Keratinocyte (primary cell): ENCODE results near the gene GPX3. TPM values are rescaled to one million over a fixed set of nuclear protein-coding genes. Genes with fewer than 3 reads are reported as not detected.

Experiments
- DNase-seq: peaks from one replicate; pipeline ENCODE4 v3.0.0-alpha.2; 2011; ENCODE audit warnings: low read depth, missing footprints, low spot score
- FAIRE-seq: peaks from 2 replicates; lab custom pipeline; 2011; peaks lifted over from hg19 to GRCh38; lab: Jason Lieb, UNC
- H2AFZ ChIP-seq: 2 replicates; pipeline ENCODE4 v1.6.0; 2012; ENCODE audit warnings: low read length, control low read depth, inconsistent platforms; ENCODE audit not compliant: control insufficient read depth
- H3K27ac ChIP-seq: 2 replicates; pipeline ENCODE4 v1.5.1; 2011; ENCODE audit warnings: low read length; ENCODE audit not compliant: control insufficient read depth, insufficient read depth
- H3K27me3 ChIP-seq: 3 replicates; pipeline ENCODE4 v1.6.0; 2011; ENCODE audit warnings: low read length; ENCODE audit not compliant: control insufficient read depth, insufficient read depth; ENCODE audit errors: extremely low read depth
- H3K36me3 ChIP-seq, 2 experiments: 2 replicates in 1 of 2; 3 replicates in 1 of 2; pipeline ENCODE4 v1.5.1; 2011; ENCODE audit warnings: low read length in 2 of 2, mild to moderate bottlenecking in 1 of 2; ENCODE audit not compliant: control insufficient read depth in 2 of 2, insufficient read depth in 2 of 2; ENCODE audit errors: extremely low read depth in 1 of 2
- H3K4me1 ChIP-seq: 3 replicates; pipeline ENCODE4 v1.5.1; 2011; ENCODE audit warnings: low read length; ENCODE audit not compliant: control insufficient read depth, insufficient read depth; ENCODE audit errors: extremely low read depth
- H3K4me2 ChIP-seq: 3 replicates; pipeline ENCODE4 v1.6.0; 2011; ENCODE audit warnings: low read depth, low read length; ENCODE audit not compliant: control insufficient read depth, insufficient read depth; ENCODE audit errors: extremely low read depth
- H3K4me3 ChIP-seq, 3 experiments: fragments of 200-600 bp in 1 of 3; sonication (generic) in 1 of 3; 2 replicates in 2 of 3; 3 replicates in 1 of 3; pipeline ENCODE4 v1.5.1; 2011 to 2016; ENCODE audit warnings: low read length in 3 of 3, mild to moderate bottlenecking in 3 of 3, control low read depth in 2 of 3, inconsistent platforms in 1 of 3, low read depth in 1 of 3, mixed read lengths in 1 of 3, mixed run types in 1 of 3, moderate library complexity in 1 of 3; ENCODE audit not compliant: control insufficient read depth in 2 of 3, insufficient read depth in 2 of 3; ENCODE audit errors: extremely low read depth in 1 of 3
- H3K79me2 ChIP-seq: 2 replicates; pipeline ENCODE4 v1.6.0; 2012; ENCODE audit warnings: low read length; ENCODE audit not compliant: control insufficient read depth, insufficient read depth
- H3K9ac ChIP-seq: 3 replicates; pipeline ENCODE4 v1.6.0; 2011; ENCODE audit warnings: low read length; ENCODE audit not compliant: control insufficient read depth, insufficient read depth; ENCODE audit errors: extremely low read depth
- H3K9me1 ChIP-seq: 3 replicates; pipeline ENCODE4 v1.6.0; 2011; ENCODE audit warnings: low read length; ENCODE audit not compliant: control insufficient read depth, insufficient read depth; ENCODE audit errors: extremely low read depth
- H3K9me3 ChIP-seq: 2 replicates; pipeline ENCODE4 v1.5.1; 2012; ENCODE audit warnings: low read depth, low read length; ENCODE audit not compliant: control insufficient read depth
- H4K20me1 ChIP-seq: 3 replicates; pipeline ENCODE4 v1.6.0; 2011; ENCODE audit warnings: low read length; ENCODE audit not compliant: control insufficient read depth, insufficient read depth; ENCODE audit errors: extremely low read depth
- EZH2 ChIP-seq: IDR thresholded peaks from one replicate; pipeline ENCODE4 v1.6.1; 2012; ENCODE audit warnings: inconsistent platforms, mild to moderate bottlenecking, low read length, moderate library complexity
- dilution Hi-C: fragments of 300-500 bp; cut with MboI; formaldehyde crosslinking; loops from one replicate; pipeline ENCODE4 v1.7.0; 2020; ENCODE audit warnings: low sequenced_read_pairs; ENCODE audit not compliant: extremely low pct_ligation_motif_present
- polyA plus RNA-seq, 5 experiments: library from polyadenylated mRNA; depleted of rRNA in 3 of 5; stranded (reverse) in 3 of 5; stranded (forward) in 1 of 5; unstranded in 1 of 5; fragments of >200 nt; gene quantifications; 1 replicate in 1 of 5; 2 replicates in 3 of 5; 3 replicates in 1 of 5; pipeline versions ENCODE4 v1.2.1 to v1.2.3, GENCODE V29; 2011 to 2012; ENCODE audit warnings: missing spikeins in 2 of 5, low read depth in 1 of 5, low replicate concordance in 1 of 5
- TF ChIP-seq, protein P1 (sequence below), 3 experiments: IDR thresholded peaks in 1 of 3; conservative IDR thresholded peaks in 1 of 3; optimal IDR thresholded peaks in 1 of 3; 2 replicates in 2 of 3; 3 replicates in 1 of 3; pipeline versions ENCODE3 to v1.5.1; 2011; ENCODE audit warnings: low read length in 3 of 3, mild to moderate bottlenecking in 3 of 3, moderate library complexity in 2 of 3, control low read depth in 1 of 3, inconsistent platforms in 1 of 3; ENCODE audit not compliant: insufficient read depth in 2 of 3; ENCODE audit errors: extremely low read depth in 1 of 3

The GPX3 gene
- polyA plus RNA-seq, 1 donor (not counting 4 experiments of a cell fraction or from before 2014, with no cell fraction given) = 120 TPM

DNA sequence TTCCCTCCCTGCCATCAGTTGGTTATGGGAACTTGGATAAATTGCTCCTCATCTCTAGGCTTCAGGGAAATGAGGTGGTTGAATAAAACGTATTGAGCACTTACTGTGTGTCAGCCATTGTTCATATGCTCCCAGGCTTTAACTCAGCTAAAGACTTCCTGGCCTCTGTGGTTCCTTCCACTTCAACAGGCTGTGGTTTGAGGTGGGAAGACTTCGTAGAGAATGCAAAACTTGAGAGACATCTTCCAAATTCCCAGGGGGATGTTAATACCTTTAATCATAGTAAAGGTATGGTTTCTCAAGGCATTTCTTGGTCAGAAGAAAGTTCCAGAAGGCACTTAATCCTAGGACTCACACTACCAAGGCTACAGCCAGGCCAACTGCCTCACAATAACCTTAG is 1.5 kb upstream of the GPX3 start:
- no peak overlapping the region for H3K4me2 ChIP-seq
- dilution Hi-C loops = no loop called here

DNA sequence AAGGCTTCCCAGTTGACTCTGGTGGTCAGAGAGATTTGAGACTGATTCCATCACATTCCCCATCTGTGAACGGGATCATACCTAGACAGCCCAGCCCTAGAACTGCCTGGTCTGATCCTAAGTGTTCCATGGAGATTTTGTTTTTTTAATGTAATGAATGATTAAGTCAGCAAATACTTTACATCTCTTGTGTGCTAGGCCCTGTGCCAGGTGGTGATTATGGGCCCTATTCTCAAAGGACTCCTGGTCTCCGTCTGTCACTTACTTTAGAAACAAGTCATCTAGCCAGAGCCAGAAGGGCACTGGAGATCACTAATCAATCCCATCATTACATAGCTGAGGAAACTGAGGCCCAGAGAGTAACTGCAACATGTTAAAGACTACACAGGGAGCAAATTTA is 1.1 kb upstream of the GPX3 start:
- no peaks in the 10 kb centered on the region for H3K79me2 ChIP-seq
- H2AFZ ChIP-seq = no peak overlapping the region
- TF ChIP-seq, protein P1, sequence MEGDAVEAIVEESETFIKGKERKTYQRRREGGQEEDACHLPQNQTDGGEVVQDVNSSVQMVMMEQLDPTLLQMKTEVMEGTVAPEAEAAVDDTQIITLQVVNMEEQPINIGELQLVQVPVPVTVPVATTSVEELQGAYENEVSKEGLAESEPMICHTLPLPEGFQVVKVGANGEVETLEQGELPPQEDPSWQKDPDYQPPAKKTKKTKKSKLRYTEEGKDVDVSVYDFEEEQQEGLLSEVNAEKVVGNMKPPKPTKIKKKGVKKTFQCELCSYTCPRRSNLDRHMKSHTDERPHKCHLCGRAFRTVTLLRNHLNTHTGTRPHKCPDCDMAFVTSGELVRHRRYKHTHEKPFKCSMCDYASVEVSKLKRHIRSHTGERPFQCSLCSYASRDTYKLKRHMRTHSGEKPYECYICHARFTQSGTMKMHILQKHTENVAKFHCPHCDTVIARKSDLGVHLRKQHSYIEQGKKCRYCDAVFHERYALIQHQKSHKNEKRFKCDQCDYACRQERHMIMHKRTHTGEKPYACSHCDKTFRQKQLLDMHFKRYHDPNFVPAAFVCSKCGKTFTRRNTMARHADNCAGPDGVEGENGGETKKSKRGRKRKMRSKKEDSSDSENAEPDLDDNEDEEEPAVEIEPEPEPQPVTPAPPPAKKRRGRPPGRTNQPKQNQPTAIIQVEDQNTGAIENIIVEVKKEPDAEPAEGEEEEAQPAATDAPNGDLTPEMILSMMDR (optimal IDR thresholded peaks at IDR 0.05 in 1 of 3, IDR thresholded peaks at IDR 0.05 in 1 of 3, conservative IDR thresholded peaks at IDR 0.05 in 1 of 3; ENCODE audit: extremely low read depth in 1 of 3, insufficient read depth in 2 of 3, low read length in 3 of 3) = no peak
- no peak for TF ChIP-seq EZH2
- no peak overlapping the region for H3K4me3 ChIP-seq
- no peak overlapping the region for H3K4me2 ChIP-seq
- H3K36me3 ChIP-seq = peaks cover 0 to 2% of the 10 kb centered on the region in 2 experiments
- no peaks in the 10 kb centered on the region for H3K9me1 ChIP-seq
- H3K27ac ChIP-seq = no peak overlapping the region
- no peaks in the 10 kb centered on the region for H3K9me3 ChIP-seq
- H3K4me1 ChIP-seq = peaks cover 34% of the 10 kb centered on the region
- H3K27me3 ChIP-seq = no peaks in the 10 kb centered on the region
- no peaks in the 10 kb centered on the region for H4K20me1 ChIP-seq
- no peak for DNase-seq
- H3K9ac ChIP-seq = no peak overlapping the region
- no peak for FAIRE-seq
- dilution Hi-C loops = no loop called here

More for the DNA sequence above, 1.5 kb upstream of the GPX3 start:
- no peak overlapping the region for H3K27ac ChIP-seq
- no peaks in the 10 kb centered on the region for H3K9me1 ChIP-seq
- no peak for FAIRE-seq
- H4K20me1 ChIP-seq = no peaks in the 10 kb centered on the region
- H3K79me2 ChIP-seq = no peaks in the 10 kb centered on the region
- H3K36me3 ChIP-seq = no peaks in the 10 kb centered on the region
- H3K27me3 ChIP-seq = no peaks in the 10 kb centered on the region
- TF ChIP-seq, protein P1 (optimal IDR thresholded peaks at IDR 0.05 in 1 of 3, IDR thresholded peaks at IDR 0.05 in 1 of 3, conservative IDR thresholded peaks at IDR 0.05 in 1 of 3; ENCODE audit: extremely low read depth in 1 of 3, insufficient read depth in 2 of 3, low read length in 3 of 3) = no peak
- no peak for TF ChIP-seq EZH2
- H3K4me3 ChIP-seq = no peak overlapping the region
- no peaks in the 10 kb centered on the region for H3K9me3 ChIP-seq
- DNase-seq = no peak
- H3K9ac ChIP-seq = no peak overlapping the region
- peaks cover 29% of the 10 kb centered on the region for H3K4me1 ChIP-seq
- no peak overlapping the region for H2AFZ ChIP-seq
